ENCODE results near the gene HCFC1. TPM values are rescaled to one million over a fixed set of nuclear protein-coding genes. Genes with fewer than 3 reads are reported as not detected.
A peak's percentile ranks its signal among the peaks of the same experiment; 100 is the strongest.

HCFC1 gene
- total and polyA plus RNA-seq, 9 of the 15 experiments (the other 6 are each of a cell fraction or from before 2014, with no cell fraction given), result 2.8 to 133 (median 17.1) TPM

DNA sequence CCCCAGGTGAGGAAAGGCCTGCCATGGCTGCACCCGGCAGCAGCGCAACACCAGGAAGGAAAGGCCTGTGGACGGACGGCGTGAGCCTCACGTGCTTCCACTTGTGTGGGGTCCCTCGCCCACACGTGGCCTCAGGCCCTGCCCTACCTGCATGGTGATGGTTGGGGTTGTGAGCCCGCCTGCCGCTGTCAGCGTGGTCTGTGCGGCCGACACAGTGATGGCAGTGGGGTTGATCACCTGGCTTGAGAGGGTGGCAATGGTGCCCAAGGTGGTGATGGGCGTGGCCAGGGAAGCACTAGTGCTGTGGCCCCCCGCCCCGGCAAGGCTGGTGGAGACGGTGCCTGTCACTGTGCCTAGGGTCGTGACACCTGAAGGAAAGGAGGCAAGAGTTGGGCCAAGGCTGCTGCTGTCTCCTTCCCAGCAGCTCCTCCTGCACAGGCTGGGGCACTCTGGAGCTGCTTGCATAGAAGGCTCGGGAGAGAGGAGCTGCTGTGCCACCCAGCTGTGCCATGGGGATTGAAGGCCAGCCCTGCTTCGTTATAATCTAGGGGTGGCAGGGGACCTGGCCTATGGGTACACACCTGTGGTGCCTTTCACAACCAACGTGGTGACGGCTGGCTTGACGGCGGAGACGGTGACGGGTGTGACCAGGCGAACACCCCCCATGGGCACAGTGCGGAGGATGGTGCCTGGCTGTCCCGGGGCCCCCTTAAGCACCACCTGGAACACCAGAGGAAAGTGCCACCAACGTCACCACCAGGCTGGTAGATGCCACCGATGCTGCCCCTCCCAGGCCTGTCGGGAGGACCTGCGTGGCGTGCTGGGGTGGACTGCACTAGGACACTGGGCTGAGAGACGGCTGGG is 15.3 kb downstream of the HCFC1 start:
- ChIA-PET POLR2A (interaction anchor here (0.6 to 4.2 kb wide), 4 partner anchors 8 to 35 kb away, joined by 3 to 24 read pairs (median 4); no protein-coding TSS in a partner anchor), CTCF (ENCODE audit: low intra/inter-chr PET ratio) (no interaction called here)
- Histone ChIP-seq H3K4me1 (replicated peaks in 1 of 2; ENCODE audit: control insufficient read depth in 2 of 2, insufficient read depth in 2 of 2, low read length in 2 of 2) (peaks cover 0 to 29% of the 10 kb centered on the region in 2 experiments; a peak in 2 of 5 replicates), H3K27me3 (ENCODE audit: control insufficient read depth in 2 of 2, insufficient read depth in 2 of 2, low read length in 2 of 2) (no peaks in the 10 kb centered on the region), H2AFZ (ENCODE audit: low read depth, low read length) (no peak overlapping the region), H3K4me2 (ENCODE audit: insufficient read depth, low read length) (no peak overlapping the region), H3K9ac (ENCODE audit: insufficient read depth in 1 of 2, low read depth in 2 of 2, low read length in 2 of 2) (peak overlapping the region in 1 of 2 experiments; percentile 35; a peak in 1 of 4 replicates), H3K27ac (ENCODE audit: extremely low read depth, low read depth, low read length) (no peak overlapping the region), H3K9me3 (replicated peaks; ENCODE audit: control insufficient read depth, insufficient read depth, low read depth, low read length) (no peaks in the 10 kb centered on the region), H3K36me3 (ENCODE audit: control insufficient read depth, insufficient read depth, low read length) (peaks cover 100% of the 10 kb centered on the region; the same call in 2 of the 3 replicates), H3K79me2 (ENCODE audit: control insufficient read depth, insufficient read depth, low read length) (peaks cover 9% of the 10 kb centered on the region; the same call in 2 of the 3 replicates), H3K4me3 (no peak overlapping the region), H4K20me1 (replicated peaks; ENCODE audit: control insufficient read depth, insufficient read depth, low read length) (no peaks in the 10 kb centered on the region), H3K9me1 (ENCODE audit: control insufficient read depth, insufficient read depth, low read length) (no peaks in the 10 kb centered on the region)
- 87% methylated on average over 11 of the region's 35 CpGs for WGBS (ENCODE audit: insufficient coverage, low coverage, missing lambda C conversion rate)
- intact Hi-C loops (cut with micrococcal nuclease) (no loop called here), in situ Hi-C loops (cut with MboI) (no loop called here)
- TF ChIP-seq RBFOX2 (IDR thresholded peaks at IDR 0.05; ENCODE audit: low read depth, low read length) (peak; percentile 45; the same call in 1 of the 2 replicates), RBM22 (IDR thresholded peaks at IDR 0.05; ENCODE audit: low read depth, low read length, poor library complexity, severe bottlenecking) (peak; percentile 69), POLR2G (IDR thresholded peaks at IDR 0.05; ENCODE audit: low read depth, low read length) (peak; percentile 62)
- TF ChIP-seq, protein P1, sequence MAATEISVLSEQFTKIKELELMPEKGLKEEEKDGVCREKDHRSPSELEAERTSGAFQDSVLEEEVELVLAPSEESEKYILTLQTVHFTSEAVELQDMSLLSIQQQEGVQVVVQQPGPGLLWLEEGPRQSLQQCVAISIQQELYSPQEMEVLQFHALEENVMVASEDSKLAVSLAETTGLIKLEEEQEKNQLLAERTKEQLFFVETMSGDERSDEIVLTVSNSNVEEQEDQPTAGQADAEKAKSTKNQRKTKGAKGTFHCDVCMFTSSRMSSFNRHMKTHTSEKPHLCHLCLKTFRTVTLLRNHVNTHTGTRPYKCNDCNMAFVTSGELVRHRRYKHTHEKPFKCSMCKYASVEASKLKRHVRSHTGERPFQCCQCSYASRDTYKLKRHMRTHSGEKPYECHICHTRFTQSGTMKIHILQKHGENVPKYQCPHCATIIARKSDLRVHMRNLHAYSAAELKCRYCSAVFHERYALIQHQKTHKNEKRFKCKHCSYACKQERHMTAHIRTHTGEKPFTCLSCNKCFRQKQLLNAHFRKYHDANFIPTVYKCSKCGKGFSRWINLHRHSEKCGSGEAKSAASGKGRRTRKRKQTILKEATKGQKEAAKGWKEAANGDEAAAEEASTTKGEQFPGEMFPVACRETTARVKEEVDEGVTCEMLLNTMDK (IDR thresholded peaks at IDR 0.05; ENCODE audit: borderline replicate concordance, insufficient read depth, low read depth, low read length, poor library complexity, severe bottlenecking), result no peak
- DNase-seq (ENCODE audit: extremely low read depth in 1 of 4, low spot score in 3 of 4) (no peak), FAIRE-seq (no peak), ATAC-seq (no peak)
- BruUV-seq (replicated peaks), result no TSS peak
